Osteoblast (primary cell): Measurements from ENCODE around the gene ANGPTL7. TPM values are rescaled to one million over a fixed set of nuclear protein-coding genes. Genes with fewer than 3 reads are reported as not detected.

Source experiments
- DNase-seq: peaks from one replicate; pipeline ENCODE4 v3.0.0; 2011; ENCODE audit warnings: low spot score, mixed read lengths; ENCODE audit not compliant: insufficient read length; ENCODE audit errors: missing footprints
- H2AFZ ChIP-seq: 2 replicates; pipeline ENCODE4 v1.6.0; 2011; ENCODE audit warnings: mild to moderate bottlenecking, low read length
- H3K27ac ChIP-seq: 2 replicates; pipeline ENCODE4 v1.5.1; 2011; ENCODE audit warnings: mild to moderate bottlenecking, low read depth, low read length, moderate library complexity
- H3K27me3 ChIP-seq: 2 replicates; pipeline ENCODE4 v1.6.0; 2012; ENCODE audit warnings: mild to moderate bottlenecking, control low read depth, inconsistent platforms, low read length, moderate library complexity; ENCODE audit not compliant: insufficient read depth
- H3K36me3 ChIP-seq: 2 replicates; pipeline ENCODE4 v1.5.1; 2011; ENCODE audit warnings: mild to moderate bottlenecking, low read length, control low read depth, moderate library complexity; ENCODE audit not compliant: insufficient read depth
- H3K4me1 ChIP-seq: 2 replicates; pipeline ENCODE4 v1.5.1; 2011; ENCODE audit warnings: mild to moderate bottlenecking, low read length, control low read depth, moderate library complexity; ENCODE audit not compliant: insufficient read depth
- H3K4me2 ChIP-seq: 2 replicates; pipeline ENCODE4 v1.6.0; 2011; ENCODE audit warnings: mild to moderate bottlenecking, low read length; ENCODE audit not compliant: insufficient read depth
- H3K4me3 ChIP-seq: fragments of 200-600 bp; sonication (generic); 3 replicates; pipeline ENCODE4 v1.5.1; 2012; ENCODE audit warnings: mild to moderate bottlenecking, low read length, inconsistent platforms; ENCODE audit not compliant: insufficient read depth
- H3K79me2 ChIP-seq: 2 replicates; pipeline ENCODE4 v1.6.0; 2012; ENCODE audit warnings: mild to moderate bottlenecking, low read length, control low read depth, inconsistent platforms; ENCODE audit not compliant: insufficient read depth
- H3K9me3 ChIP-seq: 2 replicates; pipeline ENCODE4 v1.5.1; 2011; ENCODE audit warnings: low read depth, low read length, control low read depth
- H4K20me1 ChIP-seq: 2 replicates; pipeline ENCODE4 v1.6.0; 2012; ENCODE audit warnings: mild to moderate bottlenecking, low read length, control low read depth; ENCODE audit not compliant: insufficient read depth
- CTCF ChIP-seq: IDR thresholded peaks from 2 replicates; pipeline ENCODE4 v1.5.1; 2011; ENCODE audit warnings: mild to moderate bottlenecking, low read depth, low read length, moderate library complexity; ENCODE audit errors: extremely low read depth
- total RNA-seq: library from RNA; depleted of rRNA; stranded (reverse); fragments of >200 nt; gene quantifications from 2 replicates; pipeline ENCODE4 v1.2.3, GENCODE V29; 2012

ANGPTL7 gene
- total RNA-seq, 1 donor: not detected

- DNase-seq: peak; percentile 87
- Histone ChIP-seq H3K4me2 (no peak overlapping the region), H2AFZ (no peak overlapping the region)
These were observed 8.8 kb upstream of the ANGPTL7 start for GRCh38 chr1:11180342-11180744.

GRCh38 chr1:11182884-11183283, 6.3 kb upstream of the ANGPTL7 start:
- TF ChIP-seq CTCF: no peak
- Histone ChIP-seq H4K20me1 (peaks cover 6% of the 10 kb centered on the region), H3K4me2 (no peak overlapping the region), H3K4me1 (peaks cover 30% of the 10 kb centered on the region), H3K4me3 (no peak overlapping the region), H2AFZ (no peak overlapping the region), H3K36me3 (no peaks in the 10 kb centered on the region), H3K27me3 (no peaks in the 10 kb centered on the region), H3K27ac (no peak overlapping the region), H3K9me3 (no peaks in the 10 kb centered on the region), H3K79me2 (no peaks in the 10 kb centered on the region)
- no peak for DNase-seq

More at GRCh38 chr1:11180342-11180744, 8.8 kb upstream of the ANGPTL7 start:
- Histone ChIP-seq H3K4me3 (no peak overlapping the region), H3K36me3 (no peaks in the 10 kb centered on the region), H3K9me3 (no peaks in the 10 kb centered on the region), H3K27ac (peak overlapping the region; percentile 34), H4K20me1 (peaks cover 6% of the 10 kb centered on the region), H3K27me3 (no peaks in the 10 kb centered on the region), H3K79me2 (no peaks in the 10 kb centered on the region), H3K4me1 (peaks cover 44% of the 10 kb centered on the region)
- TF ChIP-seq CTCF: no peak

GRCh38 chr1:11184973-11185372, 4.2 kb upstream of the ANGPTL7 start:
- Histone ChIP-seq H3K27me3 (no peaks in the 10 kb centered on the region), H3K36me3 (peaks cover 2% of the 10 kb centered on the region), H2AFZ (no peak overlapping the region), H4K20me1 (peaks cover 3% of the 10 kb centered on the region), H3K27ac (no peak overlapping the region), H3K79me2 (no peaks in the 10 kb centered on the region), H3K4me3 (no peak overlapping the region), H3K9me3 (no peaks in the 10 kb centered on the region), H3K4me2 (no peak overlapping the region), H3K4me1 (peaks cover 9% of the 10 kb centered on the region)
- TF ChIP-seq CTCF: no peak
- no peak for DNase-seq

- Histone ChIP-seq H3K4me1 (no peaks in the 10 kb centered on the region), H4K20me1 (no peaks in the 10 kb centered on the region), H2AFZ (no peak overlapping the region), H3K36me3 (peaks cover 6% of the 10 kb centered on the region), H3K9me3 (no peaks in the 10 kb centered on the region), H3K27me3 (no peaks in the 10 kb centered on the region), H3K4me2 (no peak overlapping the region), H3K27ac (no peak overlapping the region), H3K4me3 (no peak overlapping the region), H3K79me2 (no peaks in the 10 kb centered on the region)
- no peak for DNase-seq
- TF ChIP-seq CTCF: no peak
These were observed 2.2 kb upstream of the ANGPTL7 start for GRCh38 chr1:11187000-11187399.
